GM12878 (cell line): Measurements from ENCODE around the gene BCAS4. TPM values are rescaled to one million over a fixed set of nuclear protein-coding genes. Genes with fewer than 3 reads are reported as not detected.

Experiments
- ATAC-seq: fragments of 200-7000 bp; cut with Tn5 transposase; 3 replicates; pipeline ENCODE4 v1.9.1; 2020; ENCODE audit warnings: mild to moderate bottlenecking, moderate library complexity
- BruUV-seq: library from RNA; stranded (reverse); fragments of 400-500 nt; replicated peaks from 2 replicates; lab custom pipeline; 2021; lab: Mats Ljungman, UMichigan
- CTCF ChIA-PET: fragments of 300-600 bp; sonication (Branson Sonifier 250); formaldehyde crosslinking; extraction: SDS; loops from one replicate; lab custom pipeline; 2021; ENCODE audit warnings: inconsistent platforms; lab: Yijun Ruan, JAX
- POLR2A ChIA-PET: fragments of 350-600 bp; formaldehyde crosslinking; extraction: SDS; loops from one replicate; lab custom pipeline; 2021; ENCODE audit warnings: inconsistent platforms; lab: Charles Lee
- RAD21 ChIA-PET: fragments of 300-600 bp; sonication (Branson Sonifier 250); formaldehyde crosslinking; loops from one replicate; lab custom pipeline; 2023; ENCODE audit warnings: antibody characterized with exemption; ENCODE audit not compliant: unreplicated experiment; lab: Charles Lee
- SMC1A ChIA-PET: fragments of 300-600 bp; sonication (Branson Sonifier 250); formaldehyde crosslinking; loops from one replicate; lab custom pipeline; 2023; ENCODE audit not compliant: unreplicated experiment, uncharacterized antibody; lab: Charles Lee
- DNase-seq: peaks from one replicate; pipeline ENCODE4 v3.0.0-alpha.2; 2011; ENCODE audit warnings: low read depth, low spot score
- FAIRE-seq: peaks from 3 replicates; lab custom pipeline; 2011; peaks lifted over from hg19 to GRCh38; lab: Jason Lieb, UNC
- H2AFZ ChIP-seq: 2 replicates; pipeline ENCODE4 v1.6.0; 2011; ENCODE audit warnings: low read depth, low read length, control low read depth; ENCODE audit not compliant: control insufficient read depth
- H3K27ac ChIP-seq: 2 replicates; pipeline ENCODE4 v1.5.1; 2011; ENCODE audit warnings: control low read depth; ENCODE audit not compliant: control insufficient read depth, insufficient read depth
- H3K27me3 ChIP-seq, 2 experiments: replicated peaks in 1 of 2; 2 replicates each; pipeline versions ENCODE4 v1.6.0 to v1.6.1; 2011; ENCODE audit warnings: low read length in 1 of 2; ENCODE audit not compliant: control insufficient read depth in 2 of 2, insufficient read depth in 2 of 2
- H3K36me3 ChIP-seq, 2 experiments: 2 replicates each; pipeline ENCODE4 v1.5.1; 2011; ENCODE audit warnings: low read length in 1 of 2; ENCODE audit not compliant: control insufficient read depth in 2 of 2, insufficient read depth in 2 of 2
- H3K4me1 ChIP-seq: 2 replicates; pipeline ENCODE4 v1.6.1; 2011; ENCODE audit warnings: mild to moderate bottlenecking, low read length, moderate library complexity, mixed read lengths; ENCODE audit not compliant: control insufficient read depth, insufficient read depth
- H3K4me2 ChIP-seq: 2 replicates; pipeline ENCODE4 v1.6.0; 2011; ENCODE audit warnings: control low read depth; ENCODE audit not compliant: control insufficient read depth, insufficient read depth
- H3K4me3 ChIP-seq: fragments of 200-600 bp; sonication (generic); 2 replicates; pipeline ENCODE4 v1.5.1; 2016
- H3K79me2 ChIP-seq: 2 replicates; pipeline ENCODE4 v1.6.0; 2011; ENCODE audit warnings: low read length; ENCODE audit not compliant: control insufficient read depth, insufficient read depth
- H3K9ac ChIP-seq: 2 replicates; pipeline ENCODE4 v1.8.0; 2011; ENCODE audit warnings: low read length, control low read depth, mixed read lengths; ENCODE audit not compliant: control insufficient read depth, insufficient read depth
- H3K9me3 ChIP-seq: replicated peaks from 3 replicates; pipeline ENCODE4 v1.5.1; 2011; ENCODE audit warnings: mild to moderate bottlenecking, low read length; ENCODE audit not compliant: control insufficient read depth, insufficient read depth
- H4K20me1 ChIP-seq: 2 replicates; pipeline ENCODE4 v1.6.0; 2011; ENCODE audit not compliant: control insufficient read depth, insufficient read depth
- ASH2L ChIP-seq: fragments of 300-600, 200-600 bp; sonication (generic); IDR thresholded peaks from 2 replicates; pipeline ENCODE4 v1.6.1; 2017; ENCODE audit warnings: low read depth, mild to moderate bottlenecking, borderline replicate concordance
- CBX3 ChIP-seq: fragments of 200-600 bp; sonication (generic); IDR thresholded peaks from 2 replicates; pipeline ENCODE4 v1.6.1; 2016; ENCODE audit warnings: low read depth, borderline replicate concordance
- CEBPZ ChIP-seq: fragments of 150-350 bp; IDR thresholded peaks from 2 replicates; pipeline ENCODE4 v1.6.1; 2016; ENCODE audit warnings: low read depth, low read length
- CHD2 ChIP-seq: IDR thresholded peaks from 2 replicates; pipeline ENCODE4 v1.6.1; 2011; ENCODE audit warnings: low read depth, low read length, improper control_type of control experiment, borderline replicate concordance
- CUX1 ChIP-seq: IDR thresholded peaks from 2 replicates; pipeline ENCODE4 v1.6.1; 2012; ENCODE audit warnings: improper control_type of control experiment, low read depth, low read length; ENCODE audit not compliant: insufficient replicate concordance
- ETV6 ChIP-seq, 2 experiments: fragments of 450-650 bp in 1 of 2; IDR thresholded peaks in 1 of 2; conservative IDR thresholded peaks in 1 of 2; 2 replicates each; pipeline ENCODE4 v1.6.1; 2014; ENCODE audit warnings: antibody characterized with exemption in 1 of 2, borderline replicate concordance in 1 of 2, low read depth in 1 of 2, mild to moderate bottlenecking in 1 of 2, moderate library complexity in 1 of 2
- NFXL1 ChIP-seq: fragments of 450-650 bp; IDR thresholded peaks from 2 replicates; pipeline ENCODE4 v1.6.1; 2017; ENCODE audit warnings: antibody characterized with exemption, mild to moderate bottlenecking, borderline replicate concordance
- ZZZ3 ChIP-seq: IDR thresholded peaks from 2 replicates; pipeline ENCODE4 v1.6.1; 2011; ENCODE audit warnings: low read depth; ENCODE audit not compliant: control insufficient read depth, insufficient read length
- WGBS: methylation state at CpG from one replicate; pipeline ENCODE4 v1.1.6; 2016; ENCODE audit warnings: low lambda C conversion rate; ENCODE audit not compliant: insufficient replicate concordance, insufficient coverage; ENCODE audit errors: missing lambda C conversion rate; 5-methylcytosine and 5-hydroxymethylcytosine counted together
- in situ Hi-C: fragments of 300-500 bp; cut with MboI; formaldehyde crosslinking; loops from 9 replicates; pipeline ENCODE4 v1.14.3; 2018; ENCODE audit warnings: mixed read lengths
- intact Hi-C: fragments of 100-400 bp; cut with micrococcal nuclease; formaldehyde crosslinking; loops from one replicate; pipeline ENCODE4 v1.14.2; 2022; ENCODE audit not compliant: unreplicated experiment
- polyA plus RNA-seq, 11 experiments: library from polyadenylated mRNA; depleted of rRNA in 4 of 11; unstranded in 6 of 11; stranded (reverse) in 5 of 11; fragments of >200 nt; fragmentation: Nextera tagmentation in 4 of 11; fragmentation: Illumina TruSeq in 1 of 11; extraction: Ambion mirVana in 4 of 11; extraction: Trizol in 1 of 11; gene quantifications; 1 replicate in 1 of 11; 2 replicates in 10 of 11; pipeline versions ENCODE4 v1.2.1 to v1.2.3, GENCODE V29; 2011 to 2016; ENCODE audit warnings: inconsistent platforms in 2 of 11, missing spikeins in 2 of 11, low read depth in 1 of 11
- total RNA-seq, 4 experiments: library from RNA; depleted of rRNA in 3 of 4; stranded (reverse); fragments of >200 nt in 3 of 4; fragmentation: Illumina TruSeq in 1 of 4; extraction: Trizol in 1 of 4; gene quantifications; 2 replicates each; pipeline versions ENCODE4 v1.2.1 to v1.2.3, GENCODE V29; 2013 to 2021

The BCAS4 gene
- total and polyA plus RNA-seq, 10 of the 15 experiments (the other 5 are each of a cell fraction or from before 2014, with no cell fraction given), result 14.8 to 214 (median 65.3) TPM

GRCh38 chr20:50765674-50766073 is 29.2 kb upstream of the BCAS4 start:
- FAIRE-seq, result no peak
- SMC1A ChIA-PET, result no interaction called here
- ATAC-seq, result no peak

More at GRCh38 chr20:50765674-50766073, 29.2 kb upstream of the BCAS4 start:
- no peak overlapping the region for H3K4me3 ChIP-seq
- peak in 1 of 2 experiments; percentile 87; a peak in 1 of 4 replicates for TF ChIP-seq ETV6 (conservative IDR thresholded peaks at IDR 0.05 in 1 of 2, IDR thresholded peaks at IDR 0.05 in 1 of 2; ENCODE audit: borderline replicate concordance in 1 of 2, low read depth in 1 of 2)
- TF ChIP-seq ZZZ3, result no peak
- TF ChIP-seq ASH2L, result no peak
- no peak for TF ChIP-seq CEBPZ
- no peak for TF ChIP-seq CUX1
- TF ChIP-seq CBX3, result no peak
- peak; percentile 87 for TF ChIP-seq NFXL1
- no peak for TF ChIP-seq CHD2
- TF ChIP-seq, all 136 proteins: peak for 2
- DNase-seq, result no peak
- H2AFZ ChIP-seq, result no peak overlapping the region
- H3K27ac ChIP-seq, result no peak overlapping the region
- no peaks in the 10 kb centered on the region for H3K36me3 ChIP-seq
- H3K4me2 ChIP-seq, result no peak overlapping the region
- H3K9me3 ChIP-seq, result no peaks in the 10 kb centered on the region
- WGBS, result 31% methylated on average over 3 of the region's 3 CpGs
- H4K20me1 ChIP-seq, result no peaks in the 10 kb centered on the region
- no peaks in the 10 kb centered on the region for H3K27me3 ChIP-seq
- in situ Hi-C loops, result no loop called here
- RAD21 ChIA-PET, result no interaction called here
- CTCF ChIA-PET, result interaction anchor here (1.1 to 1.7 kb wide), 2 partner anchors 14 to 16 kb away, joined by 3 to 5 read pairs; no protein-coding TSS in a partner anchor
- no peaks in the 10 kb centered on the region for H3K4me1 ChIP-seq
- intact Hi-C loops, result no loop called here
- POLR2A ChIA-PET, result interaction anchor here (0.5 kb wide), 1 partner anchor 243 kb away, joined by 4 read pairs; no protein-coding TSS in a partner anchor
- H3K79me2 ChIP-seq, result no peaks in the 10 kb centered on the region
- H3K9ac ChIP-seq, result no peak overlapping the region
- no TSS peak for BruUV-seq
